Neural crest cell (in vitro differentiated cells): ENCODE results near the gene BCAM. TPM values are rescaled to one million over a fixed set of nuclear protein-coding genes. Genes with fewer than 3 reads are reported as not detected.

Experiments
- DNase-seq: peaks from one replicate; pipeline ENCODE4 v3.0.0; 2021; ENCODE audit warnings: low read depth, mixed read lengths, low spot score
- H3K27ac Mint-ChIP-seq: one replicate; pipeline ENCODE4 v1.8.0; 2021; ENCODE audit warnings: mild to moderate bottlenecking, mixed read lengths; ENCODE audit not compliant: unreplicated experiment
- H3K27me3 Mint-ChIP-seq: 2 replicates; pipeline ENCODE4 v1.8.0; 2021; ENCODE audit warnings: low read depth, mild to moderate bottlenecking, mixed read lengths
- H3K36me3 Mint-ChIP-seq: 2 replicates; pipeline ENCODE4 v1.8.0; 2021; ENCODE audit warnings: low read depth, mild to moderate bottlenecking, mixed read lengths
- H3K4me1 Mint-ChIP-seq: 2 replicates; pipeline ENCODE4 v1.8.0; 2021; ENCODE audit warnings: mixed read lengths
- H3K4me3 Mint-ChIP-seq: one replicate; pipeline ENCODE4 v1.8.0; 2021; ENCODE audit warnings: mild to moderate bottlenecking, mixed read lengths
- H3K9me3 Mint-ChIP-seq: 2 replicates; pipeline ENCODE4 v1.8.0; 2021; ENCODE audit warnings: mixed read lengths
- total RNA-seq: library from RNA; stranded (reverse); gene quantifications from 2 replicates; pipeline ENCODE4 v1.2.1, GENCODE V29; 2021
- TF ChIP-seq, protein P1 (sequence below): fragments of 200-600 bp; sonication (generic); conservative IDR thresholded peaks from 2 replicates; pipeline ENCODE4 v1.5.0; 2021; ENCODE audit warnings: antibody characterized with exemption, mild to moderate bottlenecking

The BCAM gene
- total RNA-seq, 1 donor from 2014 or later, result 5.5 TPM

GRCh38 chr19:44847144-44848035 is 38.5 kb downstream of the BCAM start:
- no peaks in the 10 kb centered on the region for H3K27me3 Mint-ChIP-seq
- peak overlapping the region; percentile 96 for H3K27ac Mint-ChIP-seq
- H3K36me3 Mint-ChIP-seq, result no peaks in the 10 kb centered on the region
- peaks cover 45% of the 10 kb centered on the region for H3K4me1 Mint-ChIP-seq
- peak; percentile 20 for DNase-seq
- H3K9me3 Mint-ChIP-seq, result no peaks in the 10 kb centered on the region
- TF ChIP-seq, protein P1, sequence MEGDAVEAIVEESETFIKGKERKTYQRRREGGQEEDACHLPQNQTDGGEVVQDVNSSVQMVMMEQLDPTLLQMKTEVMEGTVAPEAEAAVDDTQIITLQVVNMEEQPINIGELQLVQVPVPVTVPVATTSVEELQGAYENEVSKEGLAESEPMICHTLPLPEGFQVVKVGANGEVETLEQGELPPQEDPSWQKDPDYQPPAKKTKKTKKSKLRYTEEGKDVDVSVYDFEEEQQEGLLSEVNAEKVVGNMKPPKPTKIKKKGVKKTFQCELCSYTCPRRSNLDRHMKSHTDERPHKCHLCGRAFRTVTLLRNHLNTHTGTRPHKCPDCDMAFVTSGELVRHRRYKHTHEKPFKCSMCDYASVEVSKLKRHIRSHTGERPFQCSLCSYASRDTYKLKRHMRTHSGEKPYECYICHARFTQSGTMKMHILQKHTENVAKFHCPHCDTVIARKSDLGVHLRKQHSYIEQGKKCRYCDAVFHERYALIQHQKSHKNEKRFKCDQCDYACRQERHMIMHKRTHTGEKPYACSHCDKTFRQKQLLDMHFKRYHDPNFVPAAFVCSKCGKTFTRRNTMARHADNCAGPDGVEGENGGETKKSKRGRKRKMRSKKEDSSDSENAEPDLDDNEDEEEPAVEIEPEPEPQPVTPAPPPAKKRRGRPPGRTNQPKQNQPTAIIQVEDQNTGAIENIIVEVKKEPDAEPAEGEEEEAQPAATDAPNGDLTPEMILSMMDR, result no peak
- H3K4me3 Mint-ChIP-seq, result peak overlapping the region; percentile 98

DNA sequence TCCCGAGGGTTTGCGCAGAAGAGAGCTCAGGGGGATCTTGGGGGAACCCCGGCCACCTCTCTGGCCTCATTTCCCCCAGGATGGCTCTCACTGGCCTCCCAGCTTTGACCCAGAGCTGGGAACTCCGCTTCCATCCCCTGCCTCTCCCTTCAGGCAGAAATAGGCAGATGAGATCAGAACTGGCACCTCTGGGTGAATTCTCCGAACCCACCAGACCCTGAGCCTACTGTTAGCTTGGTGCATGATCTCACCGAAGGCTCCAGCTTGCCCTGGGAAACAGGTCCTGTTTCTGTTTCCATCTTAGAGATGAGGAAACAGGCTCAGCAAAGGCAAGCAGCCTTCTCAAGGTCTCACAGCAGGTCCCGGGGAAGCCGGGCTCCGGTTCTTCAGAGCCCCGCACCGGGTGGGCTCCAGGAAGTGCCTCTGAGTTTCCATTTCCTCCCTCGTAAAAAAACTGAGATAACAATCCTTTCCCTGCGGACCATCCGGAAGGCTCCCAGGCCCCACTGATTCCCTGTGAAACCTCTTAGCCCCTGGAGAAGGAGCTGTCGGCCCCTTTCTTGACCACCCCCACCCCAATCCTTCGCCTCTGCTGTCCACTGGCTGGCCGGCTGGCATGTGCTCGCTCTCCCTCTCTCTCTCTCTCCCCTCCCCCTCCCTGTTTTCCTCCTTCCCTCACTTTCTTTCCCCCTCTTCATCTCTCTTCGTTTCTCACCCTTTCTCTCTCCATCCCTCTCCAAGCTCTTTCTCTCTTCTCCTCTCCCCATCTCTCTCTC is 39.3 kb downstream of the BCAM start:
- H3K4me3 Mint-ChIP-seq, result peak overlapping the region; percentile 98
- peak; percentile 12 for DNase-seq
- no peaks in the 10 kb centered on the region for H3K27me3 Mint-ChIP-seq
- H3K4me1 Mint-ChIP-seq, result peaks cover 48% of the 10 kb centered on the region
- TF ChIP-seq, protein P1, result no peak
- peak overlapping the region; percentile 62 for H3K27ac Mint-ChIP-seq
- H3K9me3 Mint-ChIP-seq, result no peaks in the 10 kb centered on the region
- H3K36me3 Mint-ChIP-seq, result no peaks in the 10 kb centered on the region

DNA sequence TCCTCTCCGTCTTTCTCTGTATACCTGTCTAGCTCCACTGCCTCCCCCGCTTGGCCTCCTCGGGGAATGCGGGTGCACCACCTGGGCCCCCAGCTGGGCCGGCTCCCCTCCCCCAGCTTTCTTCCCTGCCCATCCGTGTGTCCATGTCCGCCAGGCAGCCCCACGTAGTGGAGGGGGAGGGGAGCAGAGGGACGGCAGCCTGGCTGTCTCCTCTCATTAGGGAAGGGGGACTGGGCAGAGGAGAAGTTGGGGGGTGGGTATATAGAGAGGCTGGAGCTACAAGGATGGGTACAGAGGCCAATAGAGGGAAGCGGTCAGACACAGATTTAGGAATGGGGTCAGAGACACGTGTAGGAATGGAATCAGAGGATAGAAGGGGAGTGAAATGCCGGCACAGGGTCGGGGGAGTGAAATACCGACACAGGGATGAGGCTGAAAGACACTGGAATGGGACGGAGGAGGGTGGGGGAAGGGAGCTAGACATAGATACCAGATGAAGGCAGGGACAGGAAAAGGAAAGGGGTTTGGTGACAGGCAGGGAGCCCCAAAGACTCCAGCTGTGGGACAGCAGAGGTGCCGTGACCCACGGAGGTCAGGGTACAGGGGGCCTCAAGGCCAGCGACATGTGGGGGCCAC is 40.0 kb downstream of the BCAM start:
- DNase-seq, result peak; percentile 9
- H3K4me1 Mint-ChIP-seq, result peaks cover 48% of the 10 kb centered on the region
- no peaks in the 10 kb centered on the region for H3K36me3 Mint-ChIP-seq
- peak overlapping the region; percentile 98 for H3K4me3 Mint-ChIP-seq
- H3K27me3 Mint-ChIP-seq, result no peaks in the 10 kb centered on the region
- H3K9me3 Mint-ChIP-seq, result no peaks in the 10 kb centered on the region
- TF ChIP-seq, protein P1, result no peak
- H3K27ac Mint-ChIP-seq, result peak overlapping the region; percentile 76

GRCh38 chr19:44850641-44851109 is 41.8 kb downstream of the BCAM start:
- H3K27me3 Mint-ChIP-seq, result no peaks in the 10 kb centered on the region
- H3K4me3 Mint-ChIP-seq, result peak overlapping the region; percentile 59
- TF ChIP-seq, protein P1, result no peak
- H3K4me1 Mint-ChIP-seq, result peaks cover 38% of the 10 kb centered on the region
- H3K27ac Mint-ChIP-seq, result no peak overlapping the region
- no peaks in the 10 kb centered on the region for H3K36me3 Mint-ChIP-seq
- DNase-seq, result no peak
- no peaks in the 10 kb centered on the region for H3K9me3 Mint-ChIP-seq

DNA sequence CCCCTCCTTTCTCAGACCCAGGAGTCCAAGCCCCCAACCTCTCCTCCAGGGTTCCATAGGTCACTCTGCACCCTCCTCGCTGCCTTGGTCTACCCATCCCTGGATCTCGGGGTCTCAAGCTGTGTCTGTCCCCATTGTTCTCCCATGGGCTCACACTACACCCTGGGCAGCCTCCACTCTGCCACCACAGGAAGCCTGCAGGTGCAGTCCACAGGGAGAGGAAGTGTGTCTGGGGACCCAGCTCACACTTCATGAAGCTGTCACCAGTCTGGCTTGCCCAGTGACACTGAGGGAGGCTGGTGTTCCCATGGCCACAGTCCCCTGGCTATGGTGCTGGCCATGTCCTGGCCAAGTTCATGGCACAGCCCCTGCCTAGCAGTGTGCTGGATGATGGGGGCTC is 42.5 kb downstream of the BCAM start:
- H3K27ac Mint-ChIP-seq, result no peak overlapping the region
- DNase-seq, result no peak
- no peaks in the 10 kb centered on the region for H3K36me3 Mint-ChIP-seq
- no peaks in the 10 kb centered on the region for H3K9me3 Mint-ChIP-seq
- H3K4me3 Mint-ChIP-seq, result no peak overlapping the region
- H3K27me3 Mint-ChIP-seq, result no peaks in the 10 kb centered on the region
- H3K4me1 Mint-ChIP-seq, result peaks cover 37% of the 10 kb centered on the region
- TF ChIP-seq, protein P1, result no peak
